A673 (cell line): ENCODE results near the gene MAMDC2. TPM values are rescaled to one million over a fixed set of nuclear protein-coding genes. Genes with fewer than 3 reads are reported as not detected.

Source experiments
- BruUV-seq: library from RNA; stranded (reverse); fragments of 400-500 nt; replicated peaks from 2 replicates; lab custom pipeline; 2021; lab: Mats Ljungman, UMichigan
- CTCF ChIA-PET: fragments of 300-600 bp; sonication (Branson Sonifier 250); formaldehyde crosslinking; loops from one replicate; lab custom pipeline; 2022; ENCODE audit warnings: antibody characterized with exemption; lab: Charles Lee
- POLR2A ChIA-PET: fragments of 300-600 bp; sonication (Branson Sonifier 250); formaldehyde crosslinking; loops from one replicate; lab custom pipeline; 2022; ENCODE audit warnings: antibody characterized with exemption; ENCODE audit not compliant: low non-redundant PET; lab: Charles Lee
- DNase-seq: peaks from one replicate; pipeline ENCODE4 v3.0.0-alpha.2; 2015; ENCODE audit warnings: low spot score
- H3K27ac ChIP-seq: fragments of 200-600 bp; sonication (generic); 2 replicates; pipeline ENCODE4 v1.5.1; 2016; ENCODE audit warnings: mixed run types, low read depth, mild to moderate bottlenecking, mixed read lengths, antibody characterized with exemption, low read length; ENCODE audit not compliant: poor library complexity, severe bottlenecking
- H3K27me3 ChIP-seq: fragments of 200-600 bp; sonication (generic); replicated peaks from 2 replicates; pipeline ENCODE4 v1.6.1; 2017; ENCODE audit warnings: mixed run types, low read depth, mild to moderate bottlenecking, mixed read lengths, antibody characterized with exemption, low read length; ENCODE audit not compliant: insufficient read depth, poor library complexity
- H3K36me3 ChIP-seq: fragments of 200-600 bp; sonication (generic); 2 replicates; pipeline ENCODE4 v1.6.1; 2016; ENCODE audit warnings: mixed run types, mild to moderate bottlenecking, mixed read lengths, antibody characterized with exemption, low read length; ENCODE audit not compliant: insufficient read depth, poor library complexity, severe bottlenecking
- H3K4me1 ChIP-seq: fragments of 200-600 bp; sonication (generic); 2 replicates; pipeline ENCODE4 v1.6.1; 2017; ENCODE audit warnings: mixed run types, mild to moderate bottlenecking, mixed read lengths, antibody characterized with exemption, low read length; ENCODE audit not compliant: insufficient read depth, poor library complexity, severe bottlenecking
- H3K4me3 ChIP-seq: fragments of 200-600 bp; sonication (generic); 2 replicates; pipeline ENCODE4 v1.5.1; 2016; ENCODE audit warnings: low read depth, mixed run types, mild to moderate bottlenecking, mixed read lengths, low read length; ENCODE audit not compliant: poor library complexity, severe bottlenecking
- H3K9me3 ChIP-seq: fragments of 200-600 bp; sonication (generic); 2 replicates; pipeline ENCODE4 v1.6.1; 2016; ENCODE audit warnings: mixed run types, low read depth, mild to moderate bottlenecking, mixed read lengths, antibody characterized with exemption, low read length; ENCODE audit not compliant: poor library complexity, severe bottlenecking
- CTCF ChIP-seq: fragments of 300-800, 200-600 bp; sonication (generic); conservative IDR thresholded peaks from 2 replicates; pipeline ENCODE4 v1.5.1; 2017; ENCODE audit warnings: low read depth, mild to moderate bottlenecking, antibody characterized with exemption, low read length, moderate library complexity, mixed read lengths
- EZH2 ChIP-seq: fragments of 200-600 bp; sonication (generic); IDR thresholded peaks from 2 replicates; pipeline ENCODE4 v1.6.1; 2017; ENCODE audit warnings: borderline replicate concordance, low read depth, mild to moderate bottlenecking, mixed read lengths, antibody characterized with exemption, low read length; ENCODE audit not compliant: poor library complexity, severe bottlenecking
- intact Hi-C: fragments of 100-400 bp; cut with micrococcal nuclease; formaldehyde crosslinking; loops from one replicate; pipeline ENCODE4 v1.10.0; 2022; ENCODE audit not compliant: unreplicated experiment
- total RNA-seq: library from RNA; stranded (reverse); gene quantifications from 2 replicates; pipeline ENCODE4 v1.2.3, GENCODE V29; 2021

MAMDC2 gene
- total RNA-seq, 1 experiment from 2014 or later, result not detected

GRCh38 chr9:70020991-70021571 is 22.6 kb upstream of the MAMDC2 start:
- no TSS peak for BruUV-seq
- Histone ChIP-seq H3K36me3 (no peaks in the 10 kb centered on the region), H3K4me3 (no peak overlapping the region), H3K9me3 (no peaks in the 10 kb centered on the region), H3K27me3 (peaks cover 30% of the 10 kb centered on the region), H3K27ac (no peak overlapping the region), H3K4me1 (no peaks in the 10 kb centered on the region)
- intact Hi-C loops, result no loop called here
- CTCF ChIA-PET, result no interaction called here
- POLR2A ChIA-PET, result interaction anchor here (0.5 kb wide), 1 partner anchor 1445 kb away, joined by 3 read pairs; no protein-coding TSS in a partner anchor
- TF ChIP-seq EZH2 (no peak), CTCF (no peak)
- no peak for DNase-seq

GRCh38 chr9:70028287-70028686 is 15.4 kb upstream of the MAMDC2 start:
- no peak for DNase-seq
- CTCF ChIA-PET, result no interaction called here
- Histone ChIP-seq H3K27ac (no peak overlapping the region), H3K27me3 (peaks cover 15% of the 10 kb centered on the region), H3K4me1 (no peaks in the 10 kb centered on the region), H3K36me3 (no peaks in the 10 kb centered on the region), H3K9me3 (no peaks in the 10 kb centered on the region), H3K4me3 (no peak overlapping the region)
- intact Hi-C loops, result no loop called here
- BruUV-seq, result no TSS peak
- POLR2A ChIA-PET, result no interaction called here
- TF ChIP-seq EZH2, result no peak
- no peak for TF ChIP-seq CTCF

- Histone ChIP-seq H3K27me3 (peaks cover 12% of the 10 kb centered on the region), H3K4me3 (no peak overlapping the region), H3K4me1 (no peaks in the 10 kb centered on the region), H3K9me3 (no peaks in the 10 kb centered on the region), H3K27ac (no peak overlapping the region), H3K36me3 (no peaks in the 10 kb centered on the region)
- BruUV-seq, result no TSS peak
- intact Hi-C loops, result no loop called here
- DNase-seq, result no peak
- TF ChIP-seq EZH2 (no peak), CTCF (no peak)
- CTCF ChIA-PET, result no interaction called here
- POLR2A ChIA-PET, result no interaction called here
Measured at GRCh38 chr9:70030156-70030555, 13.5 kb upstream of the MAMDC2 start.
